Cardiac muscle cell (in vitro differentiated cells and primary cell): Measurements from ENCODE around the gene BBC3. TPM values are rescaled to one million over a fixed set of nuclear protein-coding genes. Genes with fewer than 3 reads are reported as not detected.
"Not testable (repeated sequence)": the region's sequence is repeated elsewhere in the genome, so short reads cannot be mapped to it uniquely, and the experiment has no call there.

ENCODE experiments used
- DNase-seq, 2 donors: peaks; one replicate each; pipeline versions ENCODE4 v3.0.0 to v3.0.0-alpha.2; 2010 to 2017; ENCODE audit warnings: low read depth in 1 of 2, low spot score in 1 of 2
- H3K27ac ChIP-seq: fragments of 200-600 bp; sonication (generic); 2 replicates; pipeline ENCODE4 v1.5.1; 2016
- H3K27me3 ChIP-seq: fragments of 200-600 bp; sonication (generic); 2 replicates; pipeline ENCODE4 v1.6.0; 2016; ENCODE audit warnings: control low read depth
- H3K36me3 ChIP-seq: fragments of 200-600 bp; sonication (generic); 2 replicates; pipeline ENCODE4 v1.5.1; 2016; ENCODE audit warnings: control low read depth
- H3K4me1 ChIP-seq: fragments of 200-600 bp; sonication (generic); 2 replicates; pipeline ENCODE4 v1.8.1; 2017; ENCODE audit warnings: low read depth, mild to moderate bottlenecking, mixed run types
- H3K4me3 ChIP-seq: fragments of 200-600 bp; sonication (generic); 2 replicates; pipeline ENCODE4 v1.5.1; 2016; ENCODE audit warnings: mild to moderate bottlenecking
- H3K9me3 ChIP-seq: fragments of 200-600 bp; sonication (generic); 2 replicates; pipeline ENCODE4 v1.5.1; 2017; ENCODE audit warnings: low read depth, mild to moderate bottlenecking, control low read depth
- CTCF ChIP-seq: IDR thresholded peaks from 2 replicates; pipeline ENCODE4 v1.5.1; 2012; ENCODE audit warnings: low read depth, mild to moderate bottlenecking, low read length
- polyA plus RNA-seq: library from polyadenylated mRNA; unstranded; fragments of >200 nt; fragmentation: Nextera tagmentation; extraction: Ambion mirVana; gene quantifications from 2 replicates; pipeline ENCODE4 v1.2.1, GENCODE V29; 2016
- total RNA-seq: library from RNA; depleted of rRNA; stranded (reverse); fragments of >200 nt; gene quantifications from 2 replicates; pipeline ENCODE4 v1.2.3, GENCODE V29; 2016

The BBC3 gene
- total RNA-seq: 19.1 and 21.5 TPM in 2 replicates
- 12.9 and 19.2 TPM in 2 replicates for polyA plus RNA-seq

- Histone ChIP-seq H3K36me3 (no peaks in the 10 kb centered on the region), H3K27me3 (no peaks in the 10 kb centered on the region), H3K4me1 (peaks cover 15% of the 10 kb centered on the region), H3K4me3 (peak within 1 kb of the TSS; percentile 98), H3K27ac (peak within 1 kb of the TSS; percentile 53), H3K9me3 (no peaks in the 10 kb centered on the region)
- TF ChIP-seq CTCF: no peak
- DNase-seq: no peak
Observed at GRCh38 chr19:47230921-47231214, at the start of gene BBC3. BBC3 (minus strand) TSS chr19:47231199; CDS start chr19:47228431, 2,768 bp downstream.

- Histone ChIP-seq H3K36me3 (no peaks in the 10 kb centered on the region), H3K4me1 (no peaks in the 10 kb centered on the region), H3K4me3 (no peak overlapping the region), H3K9me3 (no peaks in the 10 kb centered on the region), H3K27ac (no peak overlapping the region), H3K27me3 (no peaks in the 10 kb centered on the region)
- peak in 1 of 2 donors; percentile 25 for DNase-seq
- TF ChIP-seq CTCF: peak; percentile 54
Observed at GRCh38 chr19:47280183-47280797, 49.3 kb upstream of the BBC3 start.

GRCh38 chr19:47276513-47276912, 45.5 kb upstream of the BBC3 start:
- not testable (repeated sequence) for H3K36me3 ChIP-seq, H3K27me3 ChIP-seq, H3K4me3 ChIP-seq, DNase-seq, H3K27ac ChIP-seq, H3K4me1 ChIP-seq, H3K9me3 ChIP-seq

GRCh38 chr19:47275791-47276461, 44.9 kb upstream of the BBC3 start:
- no peaks in the 10 kb centered on the region for H3K4me1 ChIP-seq
- H3K9me3 ChIP-seq: no peaks in the 10 kb centered on the region
- no peaks in the 10 kb centered on the region for H3K36me3 ChIP-seq
- TF ChIP-seq CTCF: no peak
- no peak overlapping the region for H3K4me3 ChIP-seq
- no peak overlapping the region for H3K27ac ChIP-seq
- no peaks in the 10 kb centered on the region for H3K27me3 ChIP-seq
- peak in 1 of 2 donors; percentile 65 for DNase-seq

- Histone ChIP-seq H3K4me1 (no peaks in the 10 kb centered on the region), H3K9me3 (no peaks in the 10 kb centered on the region), H3K27me3 (no peaks in the 10 kb centered on the region), H3K36me3 (no peaks in the 10 kb centered on the region), H3K27ac (no peak overlapping the region), H3K4me3 (peak overlapping the region; percentile 52)
- TF ChIP-seq CTCF: no peak
- peak; percentile 29 to 42 for DNase-seq
Observed at GRCh38 chr19:47274891-47275761, 44.1 kb upstream of the BBC3 start.
